ENCODE measurements around the gene RTRAF. TPM values are rescaled to one million over a fixed set of nuclear protein-coding genes. Genes with fewer than 3 reads are reported as not detected.

The RTRAF gene
- total RNA-seq, 1 experiment from 2014 or later: 190 TPM

- POLR2A ChIA-PET: no interaction called here
- no peak overlapping the region for H3K4me2 ChIP-seq (ENCODE audit: low read length)
- CTCF ChIA-PET: no interaction called here
Observed at GRCh38 chr14:51957950-51958349, 31.4 kb upstream of the RTRAF start.

More at GRCh38 chr14:51957950-51958349, 31.4 kb upstream of the RTRAF start:
- RAD21 ChIA-PET (ENCODE audit: low non-redundant PET in 1 of 2, low total read pairs in 2 of 2, uncharacterized antibody in 2 of 2, unreplicated experiment in 2 of 2): no interaction called here
- H3K4me1 ChIP-seq (ENCODE audit: control insufficient read depth in 1 of 2, insufficient read depth in 2 of 2, low read length in 2 of 2): no peaks in the 10 kb centered on the region; a peak in 1 of 4 replicates
- ATAC-seq: no peak
- H3K9ac ChIP-seq (ENCODE audit: low read length): no peak overlapping the region
- no peaks in the 10 kb centered on the region for H3K36me3 ChIP-seq (ENCODE audit: control insufficient read depth in 1 of 2, insufficient read depth in 2 of 2, low read length in 2 of 2)
- H3K27ac ChIP-seq (ENCODE audit: low read depth, low read length): no peak overlapping the region
- H4K20me1 ChIP-seq (ENCODE audit: insufficient read depth): no peaks in the 10 kb centered on the region
- no peaks in the 10 kb centered on the region for H3K79me2 ChIP-seq (ENCODE audit: insufficient read depth, low read length)
- no peak overlapping the region for H3K4me3 ChIP-seq (replicated peaks in 1 of 2; ENCODE audit: low read depth in 1 of 2, low read length in 2 of 2)
- TF ChIP-seq TCF7L2 (IDR thresholded peaks at IDR 0.05; ENCODE audit: borderline replicate concordance, extremely low read depth, insufficient read depth, insufficient read length): no peak
- no peak for TF ChIP-seq JUND (IDR thresholded peaks at IDR 0.05)
- TF ChIP-seq POLR2A (IDR thresholded peaks at IDR 0.05; ENCODE audit: borderline replicate concordance, extremely low read depth, insufficient read depth, insufficient read length): no peak
- TF ChIP-seq EZH2phosphoT487 (IDR thresholded peaks at IDR 0.05; ENCODE audit: borderline replicate concordance): no peak
- TF ChIP-seq SIN3A (IDR thresholded peaks at IDR 0.05; ENCODE audit: low read depth): no peak
- no peak for TF ChIP-seq RAD21 (IDR thresholded peaks at IDR 0.05; ENCODE audit: low read depth)
- TF ChIP-seq POLR2AphosphoS5 (IDR thresholded peaks at IDR 0.05; ENCODE audit: low read depth, low read length): no peak
- no peak for TF ChIP-seq SRF (IDR thresholded peaks at IDR 0.05; ENCODE audit: low read depth)
- no peak for TF ChIP-seq REST (IDR thresholded peaks at IDR 0.05; ENCODE audit: low read depth)
- no peak for TF ChIP-seq EZH2 (IDR thresholded peaks at IDR 0.05)
- TF ChIP-seq FOSL1 (IDR thresholded peaks at IDR 0.05; ENCODE audit: low read depth): no peak
- no peak for TF ChIP-seq ZFX (IDR thresholded peaks at IDR 0.05)
- no peak for TF ChIP-seq MAX (IDR thresholded peaks at IDR 0.05)
- no peak for TF ChIP-seq CTCF (IDR thresholded peaks at IDR 0.05 in 2 of 3, conservative IDR thresholded peaks at IDR 0.05 in 1 of 3; ENCODE audit: borderline replicate concordance in 1 of 3, insufficient read depth in 1 of 3, low read depth in 2 of 3, low read length in 2 of 3)
- H3K9me2 ChIP-seq (ENCODE audit: insufficient read depth): no peaks in the 10 kb centered on the region
- intact Hi-C loops (cut with micrococcal nuclease): no loop called here
- H3K9me3 ChIP-seq (ENCODE audit: control insufficient read depth in 1 of 2, insufficient read depth in 1 of 2, low read depth in 1 of 2, low read length in 2 of 2): no peaks in the 10 kb centered on the region
- no TSS peak for BruUV-seq (replicated peaks)
- no peak for DNase-seq (ENCODE audit: low read depth, low spot score)
- H3K27me3 ChIP-seq (ENCODE audit: insufficient read depth, low read length): no peaks in the 10 kb centered on the region
- H2AFZ ChIP-seq (ENCODE audit: low read depth, low read length, poor library complexity, severe bottlenecking): no peak overlapping the region

All from HCT116 (cell line).